ENCODE results near the gene GIMD1.

GIMD1 gene

GRCh38 chr4:106347167-106347566 is 21.4 kb downstream of the GIMD1 start:
- H3K36me3 ChIP-seq (ENCODE audit: control insufficient read depth in 1 of 2, insufficient read depth in 2 of 2, low read length in 2 of 2) = peaks cover 9 to 14% of the 10 kb centered on the region in 2 donors
- no peaks in the 10 kb centered on the region for H3K4me1 ChIP-seq (ENCODE audit: control insufficient read depth in 1 of 2, insufficient read depth in 2 of 2, low read length in 2 of 2)
- H3K9me3 ChIP-seq (ENCODE audit: control insufficient read depth in 1 of 2, low read length in 2 of 2) = no peaks in the 10 kb centered on the region
- H3K27me3 ChIP-seq (ENCODE audit: low read depth, low read length) = no peaks in the 10 kb centered on the region
- H3K27ac ChIP-seq (ENCODE audit: low read length) = no peak overlapping the region
- no peak overlapping the region for H3K4me3 ChIP-seq (ENCODE audit: low read depth in 1 of 2, low read length in 2 of 2)

DNA sequence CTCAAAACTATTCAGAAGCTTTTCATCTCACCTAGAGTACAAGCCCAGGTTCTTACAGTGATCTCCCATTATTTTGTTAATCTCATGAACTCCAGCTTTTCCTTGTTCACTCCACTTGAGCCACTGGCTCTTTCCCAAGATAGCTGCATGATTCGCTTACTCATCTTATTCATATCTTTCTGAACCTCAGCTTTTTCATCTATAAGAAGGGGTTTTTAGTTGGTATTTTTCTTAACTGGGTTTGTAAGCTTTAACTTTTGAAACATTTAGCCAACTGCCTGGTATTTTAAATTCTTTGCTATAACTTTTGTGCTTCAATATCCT is 24.0 kb downstream of the GIMD1 start:
- no peak overlapping the region for H3K4me3 ChIP-seq (ENCODE audit: low read depth in 1 of 2, low read length in 2 of 2)
- peaks cover 21% of the 10 kb centered on the region in 2 donors for H3K36me3 ChIP-seq (ENCODE audit: control insufficient read depth in 1 of 2, insufficient read depth in 2 of 2, low read length in 2 of 2)
- no peaks in the 10 kb centered on the region for H3K27me3 ChIP-seq (ENCODE audit: low read depth, low read length)
- H3K27ac ChIP-seq (ENCODE audit: low read length) = no peak overlapping the region
- no peaks in the 10 kb centered on the region for H3K9me3 ChIP-seq (ENCODE audit: control insufficient read depth in 1 of 2, low read length in 2 of 2)
- no peaks in the 10 kb centered on the region for H3K4me1 ChIP-seq (ENCODE audit: control insufficient read depth in 1 of 2, insufficient read depth in 2 of 2, low read length in 2 of 2)

DNA sequence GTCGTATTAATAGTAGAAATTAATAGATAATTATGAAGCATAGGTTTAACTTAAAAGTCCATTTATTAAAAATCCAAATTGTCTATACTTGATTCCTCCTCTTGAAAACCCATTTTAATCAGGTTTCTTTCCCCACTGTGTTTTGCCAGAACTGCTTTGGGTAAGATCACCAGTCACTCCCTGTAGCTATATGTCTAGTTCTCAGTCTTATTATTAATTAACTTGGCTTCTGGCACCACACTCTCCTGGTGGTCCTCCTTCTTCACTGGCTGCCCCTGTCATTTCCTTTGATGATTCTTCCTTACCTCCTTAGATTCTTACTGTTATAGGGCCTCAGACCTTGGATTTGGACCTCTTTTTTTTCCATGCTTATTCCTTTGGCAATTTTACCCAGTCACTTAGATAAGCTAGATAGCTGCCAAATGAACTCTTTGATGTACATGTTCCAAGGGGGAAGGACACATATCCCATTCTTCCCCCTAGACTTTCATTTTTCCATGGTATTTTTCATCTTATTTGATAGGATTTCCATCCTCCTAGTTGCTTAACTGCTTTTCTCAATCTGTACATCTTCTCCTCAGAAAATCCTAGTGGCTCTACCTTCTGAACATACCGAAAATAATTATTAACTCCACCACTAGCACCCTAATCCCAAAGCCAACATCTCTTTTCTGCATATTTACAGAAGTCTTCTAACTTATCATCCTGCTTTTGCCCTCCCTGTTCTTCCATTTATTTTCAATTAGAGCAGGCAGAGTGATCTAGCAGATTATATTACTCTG is 24.5 kb downstream of the GIMD1 start:
- no peaks in the 10 kb centered on the region for H3K27me3 ChIP-seq (ENCODE audit: low read depth, low read length)
- no peak overlapping the region for H3K27ac ChIP-seq (ENCODE audit: low read length)
- no peak overlapping the region for H3K4me3 ChIP-seq (ENCODE audit: low read depth in 1 of 2, low read length in 2 of 2)
- H3K4me1 ChIP-seq (ENCODE audit: control insufficient read depth in 1 of 2, insufficient read depth in 2 of 2, low read length in 2 of 2) = no peaks in the 10 kb centered on the region
- peaks cover 21 to 25% of the 10 kb centered on the region in 2 donors for H3K36me3 ChIP-seq (ENCODE audit: control insufficient read depth in 1 of 2, insufficient read depth in 2 of 2, low read length in 2 of 2)
- H3K9me3 ChIP-seq (ENCODE audit: control insufficient read depth in 1 of 2, low read length in 2 of 2) = no peaks in the 10 kb centered on the region

- Histone ChIP-seq H3K36me3 (ENCODE audit: control insufficient read depth in 1 of 2, insufficient read depth in 2 of 2, low read length in 2 of 2) (peaks cover 23 to 44% of the 10 kb centered on the region in 2 donors), H3K27ac (ENCODE audit: low read length) (no peak overlapping the region), H3K27me3 (ENCODE audit: low read depth, low read length) (no peaks in the 10 kb centered on the region), H3K9me3 (ENCODE audit: control insufficient read depth in 1 of 2, low read length in 2 of 2) (peaks cover 0 to 5% of the 10 kb centered on the region in 2 donors), H3K4me1 (ENCODE audit: control insufficient read depth in 1 of 2, insufficient read depth in 2 of 2, low read length in 2 of 2) (no peaks in the 10 kb centered on the region), H3K4me3 (ENCODE audit: low read depth in 1 of 2, low read length in 2 of 2) (no peak overlapping the region)
These were observed 27.8 kb downstream of the GIMD1 start for GRCh38 chr4:106340774-106341173.

GRCh38 chr4:106339431-106339830 is 29.1 kb downstream of the GIMD1 start:
- no peaks in the 10 kb centered on the region for H3K4me1 ChIP-seq (ENCODE audit: control insufficient read depth in 1 of 2, insufficient read depth in 2 of 2, low read length in 2 of 2)
- no peak overlapping the region for H3K27ac ChIP-seq (ENCODE audit: low read length)
- peaks cover 23 to 53% of the 10 kb centered on the region in 2 donors for H3K36me3 ChIP-seq (ENCODE audit: control insufficient read depth in 1 of 2, insufficient read depth in 2 of 2, low read length in 2 of 2)
- H3K9me3 ChIP-seq (ENCODE audit: control insufficient read depth in 1 of 2, low read length in 2 of 2) = peaks cover 0 to 5% of the 10 kb centered on the region in 2 donors
- H3K4me3 ChIP-seq (ENCODE audit: low read depth in 1 of 2, low read length in 2 of 2) = no peak overlapping the region
- no peaks in the 10 kb centered on the region for H3K27me3 ChIP-seq (ENCODE audit: low read depth, low read length)

GRCh38 chr4:106338671-106339070 is 29.9 kb downstream of the GIMD1 start:
- Histone ChIP-seq H3K27me3 (ENCODE audit: low read depth, low read length) (no peaks in the 10 kb centered on the region), H3K36me3 (ENCODE audit: control insufficient read depth in 1 of 2, insufficient read depth in 2 of 2, low read length in 2 of 2) (peaks cover 19 to 56% of the 10 kb centered on the region in 2 donors), H3K27ac (ENCODE audit: low read length) (no peak overlapping the region), H3K4me1 (ENCODE audit: control insufficient read depth in 1 of 2, insufficient read depth in 2 of 2, low read length in 2 of 2) (no peaks in the 10 kb centered on the region), H3K9me3 (ENCODE audit: control insufficient read depth in 1 of 2, low read length in 2 of 2) (peaks cover 0 to 5% of the 10 kb centered on the region in 2 donors), H3K4me3 (ENCODE audit: low read depth in 1 of 2, low read length in 2 of 2) (no peak overlapping the region)

- H3K36me3 ChIP-seq (ENCODE audit: control insufficient read depth in 1 of 2, insufficient read depth in 2 of 2, low read length in 2 of 2) = peaks cover 23 to 60% of the 10 kb centered on the region in 2 donors
- H3K27ac ChIP-seq (ENCODE audit: low read length) = no peak overlapping the region
- no peaks in the 10 kb centered on the region for H3K27me3 ChIP-seq (ENCODE audit: low read depth, low read length)
- H3K4me3 ChIP-seq (ENCODE audit: low read depth in 1 of 2, low read length in 2 of 2) = no peak overlapping the region
- peaks cover 0 to 5% of the 10 kb centered on the region in 2 donors for H3K9me3 ChIP-seq (ENCODE audit: control insufficient read depth in 1 of 2, low read length in 2 of 2)
- no peaks in the 10 kb centered on the region for H3K4me1 ChIP-seq (ENCODE audit: control insufficient read depth in 1 of 2, insufficient read depth in 2 of 2, low read length in 2 of 2)
These were observed 30.7 kb downstream of the GIMD1 start for GRCh38 chr4:106337916-106338315.

DNA sequence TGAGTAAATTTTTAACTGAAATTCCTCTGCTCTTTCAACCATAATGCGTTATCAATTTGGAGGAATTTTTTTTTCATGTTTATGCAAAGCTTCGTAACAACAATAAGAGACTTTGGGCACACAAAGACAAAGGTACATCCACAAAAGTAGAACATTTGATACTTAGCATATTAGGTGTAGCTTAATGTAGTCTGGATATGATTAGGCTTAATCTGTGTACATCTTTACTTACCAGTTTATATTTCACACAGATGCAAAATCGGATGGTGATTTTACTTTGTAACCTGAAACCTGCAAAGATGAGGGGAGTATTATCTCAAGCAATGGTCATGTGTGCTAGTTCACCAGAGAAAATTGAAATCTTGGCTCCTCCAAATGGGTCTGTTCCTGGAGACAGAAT is 32.0 kb downstream of the GIMD1 start:
- no peaks in the 10 kb centered on the region for H3K4me1 ChIP-seq (ENCODE audit: control insufficient read depth in 1 of 2, insufficient read depth in 2 of 2, low read length in 2 of 2)
- peaks cover 28 to 66% of the 10 kb centered on the region in 2 donors for H3K36me3 ChIP-seq (ENCODE audit: control insufficient read depth in 1 of 2, insufficient read depth in 2 of 2, low read length in 2 of 2)
- H3K27ac ChIP-seq (ENCODE audit: low read length) = no peak overlapping the region
- H3K4me3 ChIP-seq (ENCODE audit: low read depth in 1 of 2, low read length in 2 of 2) = no peak overlapping the region
- no peaks in the 10 kb centered on the region for H3K27me3 ChIP-seq (ENCODE audit: low read depth, low read length)
- peaks cover 0 to 5% of the 10 kb centered on the region in 2 donors for H3K9me3 ChIP-seq (ENCODE audit: control insufficient read depth in 1 of 2, low read length in 2 of 2)

DNA sequence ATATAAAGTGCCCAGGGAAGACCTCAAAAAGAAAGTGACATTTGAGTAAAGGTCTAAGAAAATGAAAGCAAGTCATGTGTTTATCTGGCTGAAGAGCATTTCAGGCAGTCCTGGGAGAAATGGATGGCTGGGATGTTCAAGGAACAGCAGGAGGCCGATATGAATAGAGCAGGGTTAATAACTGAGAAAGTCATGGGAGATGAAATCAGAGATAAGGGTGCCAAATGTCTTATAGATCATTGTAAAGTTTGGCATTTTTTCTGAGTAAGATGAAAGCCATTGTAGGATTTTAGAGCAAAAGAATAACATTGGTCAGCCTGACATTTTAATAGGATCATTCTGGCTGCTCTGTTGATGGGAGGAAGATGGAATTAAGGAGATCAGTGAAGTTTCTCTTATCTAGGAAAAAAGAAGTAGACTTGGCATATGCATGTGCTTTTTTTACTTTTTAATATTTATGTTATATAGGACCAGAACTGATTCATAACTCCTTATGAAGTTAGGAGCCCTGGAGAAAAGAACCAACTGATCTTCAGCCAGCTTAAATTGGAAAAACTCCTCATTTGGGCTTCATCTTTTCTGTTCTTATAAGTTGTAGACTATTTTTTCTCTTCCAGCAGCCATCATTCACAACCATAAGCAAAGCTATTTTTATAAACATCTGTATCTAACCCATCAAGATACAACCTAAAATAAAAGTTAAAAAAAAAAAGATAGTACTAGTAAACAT is 33.7 kb downstream of the GIMD1 start:
- no peaks in the 10 kb centered on the region for H3K4me1 ChIP-seq (ENCODE audit: control insufficient read depth in 1 of 2, insufficient read depth in 2 of 2, low read length in 2 of 2)
- peaks cover 0 to 5% of the 10 kb centered on the region in 2 donors for H3K9me3 ChIP-seq (ENCODE audit: control insufficient read depth in 1 of 2, low read length in 2 of 2)
- no peak overlapping the region for H3K27ac ChIP-seq (ENCODE audit: low read length)
- H3K4me3 ChIP-seq (ENCODE audit: low read depth in 1 of 2, low read length in 2 of 2) = no peak overlapping the region
- H3K36me3 ChIP-seq (ENCODE audit: control insufficient read depth in 1 of 2, insufficient read depth in 2 of 2, low read length in 2 of 2) = peaks cover 27 to 60% of the 10 kb centered on the region in 2 donors
- no peaks in the 10 kb centered on the region for H3K27me3 ChIP-seq (ENCODE audit: low read depth, low read length)

- no peak overlapping the region for H3K27ac ChIP-seq (ENCODE audit: low read length)
These were observed 35.4 kb downstream of the GIMD1 start for GRCh38 chr4:106333186-106333585.

DNA sequence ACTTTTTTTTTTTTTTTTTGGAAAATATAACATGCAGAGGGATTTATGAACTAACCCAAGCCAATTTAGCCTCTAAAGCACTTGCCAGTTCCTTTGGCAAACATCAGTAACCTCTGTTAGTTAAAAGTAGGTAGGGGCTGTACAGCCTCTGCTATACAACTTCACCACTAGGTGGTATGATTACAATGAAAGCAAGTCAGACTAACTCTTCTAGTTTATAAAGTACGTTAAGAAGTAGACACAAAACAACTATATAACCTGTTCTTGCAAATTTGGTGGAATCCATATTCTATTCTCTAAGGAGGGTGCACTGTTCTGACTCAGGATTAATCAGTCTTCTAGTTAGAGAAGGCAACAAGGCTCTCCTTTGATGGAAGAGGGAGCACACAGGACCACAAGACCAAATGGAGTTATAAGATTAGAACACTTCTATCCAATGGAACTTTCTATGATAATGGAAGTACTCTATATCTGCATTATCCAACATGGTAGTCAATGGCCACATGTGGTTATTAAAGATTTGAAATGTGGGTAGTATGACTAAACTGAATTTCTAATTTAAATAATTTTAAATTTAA is 39.4 kb downstream of the GIMD1 start:
- Histone ChIP-seq H3K27ac (ENCODE audit: low read length) (no peak overlapping the region), H3K9me3 (ENCODE audit: control insufficient read depth in 1 of 2, low read length in 2 of 2) (no peaks in the 10 kb centered on the region), H3K4me1 (ENCODE audit: control insufficient read depth in 1 of 2, insufficient read depth in 2 of 2, low read length in 2 of 2) (no peaks in the 10 kb centered on the region), H3K27me3 (ENCODE audit: low read depth, low read length) (no peaks in the 10 kb centered on the region), H3K4me3 (ENCODE audit: low read depth in 1 of 2, low read length in 2 of 2) (no peak overlapping the region), H3K36me3 (ENCODE audit: control insufficient read depth in 1 of 2, insufficient read depth in 2 of 2, low read length in 2 of 2) (peaks cover 36% of the 10 kb centered on the region in 2 donors)

More at GRCh38 chr4:106333186-106333585, 35.4 kb downstream of the GIMD1 start:
- Histone ChIP-seq H3K4me3 (ENCODE audit: low read depth in 1 of 2, low read length in 2 of 2) (no peak overlapping the region), H3K27me3 (ENCODE audit: low read depth, low read length) (no peaks in the 10 kb centered on the region), H3K4me1 (ENCODE audit: control insufficient read depth in 1 of 2, insufficient read depth in 2 of 2, low read length in 2 of 2) (no peaks in the 10 kb centered on the region), H3K36me3 (ENCODE audit: control insufficient read depth in 1 of 2, insufficient read depth in 2 of 2, low read length in 2 of 2) (peaks cover 32 to 56% of the 10 kb centered on the region in 2 donors), H3K9me3 (ENCODE audit: control insufficient read depth in 1 of 2, low read length in 2 of 2) (peaks cover 0 to 5% of the 10 kb centered on the region in 2 donors)
